C4-2B (cell line): ENCODE measurements around the gene PER2.

Experiments used
- CTCF ChIP-seq: fragments of 450-650 bp; conservative IDR thresholded peaks from 2 replicates; pipeline ENCODE4 v1.5.1; 2017; ENCODE audit warnings: mild to moderate bottlenecking
- ZFX ChIP-seq: fragments of 450-650 bp; IDR thresholded peaks from 2 replicates; pipeline ENCODE4 v1.6.1; 2017

GRCh38 chr2:238289574-238289973 is 1.2 kb upstream of the PER2 start:
- TF ChIP-seq CTCF = no peak
- TF ChIP-seq ZFX = no peak
